HG03135 (cell line): ENCODE data around the gene RNF31.

Experiments
- ATAC-seq: cut with Tn5 transposase; IDR thresholded peaks from one replicate; pipeline ENCODE4 v1.9.1; 2021; ENCODE audit warnings: mild to moderate bottlenecking, moderate library complexity; ENCODE audit not compliant: unreplicated experiment

The RNF31 gene

DNA sequence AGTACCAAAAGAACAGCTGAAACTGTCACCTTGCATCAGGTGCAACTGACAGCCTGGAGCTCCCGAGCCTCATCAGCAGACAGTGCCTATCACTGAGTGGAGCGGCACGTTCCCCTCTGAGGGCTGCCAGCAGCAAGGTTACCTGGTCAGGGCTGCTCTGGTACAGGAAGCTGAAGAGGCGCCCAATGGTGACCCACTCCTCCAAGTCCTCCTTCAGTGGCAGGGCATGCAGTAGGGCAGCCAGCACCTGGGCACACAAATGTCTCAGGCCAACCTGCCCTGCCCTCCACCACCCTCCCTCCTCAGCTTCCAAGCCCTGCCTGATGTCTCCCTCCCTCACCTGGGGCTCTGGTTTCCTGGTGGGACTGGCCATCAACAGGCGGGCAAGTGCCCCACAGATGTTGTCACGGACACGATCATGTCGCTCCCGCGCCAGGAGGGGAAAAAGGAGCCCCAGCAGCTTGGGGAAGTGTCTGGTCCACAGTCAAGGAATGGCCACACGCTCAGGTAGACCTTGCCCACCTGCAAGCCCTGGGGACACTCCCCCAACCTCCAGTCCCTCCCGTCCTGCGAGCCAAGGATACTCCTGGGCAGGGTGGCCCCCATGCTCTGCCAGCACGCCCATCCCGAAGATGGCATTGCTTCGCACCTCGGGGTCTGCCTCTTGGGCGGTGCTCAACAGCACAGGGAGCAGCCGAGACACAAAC, 34.2 kb downstream of the RNF31 start:
- no peak for ATAC-seq

DNA sequence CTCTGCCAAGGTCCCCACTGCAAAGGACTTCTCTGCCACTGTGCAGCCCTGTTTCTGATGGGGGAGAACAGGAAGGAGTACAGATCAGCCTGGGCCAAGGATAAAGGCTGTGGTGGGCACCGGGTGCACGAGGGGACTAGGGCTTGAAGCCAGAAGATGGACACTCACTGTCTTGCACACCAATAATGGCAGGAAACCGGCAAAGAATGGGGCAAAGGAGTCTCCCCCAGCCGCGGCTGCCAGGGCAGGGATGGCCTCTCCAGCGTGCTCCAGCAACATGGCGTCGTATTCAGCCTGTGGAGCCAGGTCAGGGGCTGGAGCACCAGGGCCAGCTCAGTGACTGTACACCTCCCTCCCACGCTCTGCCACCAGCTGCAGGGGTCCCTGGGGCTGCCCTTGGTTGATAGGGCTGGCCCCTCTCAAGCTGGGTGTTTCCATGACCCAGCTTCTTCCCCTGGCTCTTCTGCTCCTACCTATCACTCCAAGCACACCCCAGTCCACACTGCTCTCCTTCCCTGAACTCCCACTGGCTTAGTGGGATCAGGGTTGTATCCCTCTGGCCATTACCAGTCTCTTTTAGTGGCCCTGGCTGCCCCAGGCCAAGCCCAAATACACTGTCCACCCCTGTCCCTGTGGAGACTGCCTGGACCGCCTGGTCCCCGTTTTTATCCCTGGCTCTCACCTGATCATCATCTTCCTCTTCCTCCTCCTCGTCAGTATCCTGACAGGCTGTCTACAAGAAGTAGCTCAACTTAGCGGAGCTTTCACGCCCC, 35.0 kb downstream of the RNF31 start:
- ATAC-seq: no peak

DNA sequence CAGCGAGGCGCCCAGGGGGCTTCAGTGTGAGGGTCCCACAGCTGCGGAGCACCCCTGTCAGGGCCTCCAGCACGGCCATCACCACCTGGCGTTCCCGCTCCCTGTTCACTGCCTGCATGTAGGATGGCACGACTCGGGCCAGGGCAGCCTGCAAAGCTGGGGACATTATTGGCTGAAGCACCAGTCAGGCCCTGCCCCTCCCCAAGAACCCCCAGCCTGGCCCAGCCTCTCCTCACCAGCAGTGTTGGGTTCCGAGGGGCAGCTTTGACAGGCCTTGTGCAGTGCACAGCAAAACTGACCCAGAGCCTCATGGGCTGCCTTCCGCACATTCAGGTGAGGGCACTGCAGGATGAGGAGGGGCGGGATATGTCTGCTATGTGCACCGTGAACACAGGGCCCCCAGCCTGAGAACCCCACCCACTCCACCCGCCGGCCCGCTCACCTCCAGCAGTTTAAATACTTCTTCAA, 35.8 kb downstream of the RNF31 start:
- ATAC-seq: no peak

DNA sequence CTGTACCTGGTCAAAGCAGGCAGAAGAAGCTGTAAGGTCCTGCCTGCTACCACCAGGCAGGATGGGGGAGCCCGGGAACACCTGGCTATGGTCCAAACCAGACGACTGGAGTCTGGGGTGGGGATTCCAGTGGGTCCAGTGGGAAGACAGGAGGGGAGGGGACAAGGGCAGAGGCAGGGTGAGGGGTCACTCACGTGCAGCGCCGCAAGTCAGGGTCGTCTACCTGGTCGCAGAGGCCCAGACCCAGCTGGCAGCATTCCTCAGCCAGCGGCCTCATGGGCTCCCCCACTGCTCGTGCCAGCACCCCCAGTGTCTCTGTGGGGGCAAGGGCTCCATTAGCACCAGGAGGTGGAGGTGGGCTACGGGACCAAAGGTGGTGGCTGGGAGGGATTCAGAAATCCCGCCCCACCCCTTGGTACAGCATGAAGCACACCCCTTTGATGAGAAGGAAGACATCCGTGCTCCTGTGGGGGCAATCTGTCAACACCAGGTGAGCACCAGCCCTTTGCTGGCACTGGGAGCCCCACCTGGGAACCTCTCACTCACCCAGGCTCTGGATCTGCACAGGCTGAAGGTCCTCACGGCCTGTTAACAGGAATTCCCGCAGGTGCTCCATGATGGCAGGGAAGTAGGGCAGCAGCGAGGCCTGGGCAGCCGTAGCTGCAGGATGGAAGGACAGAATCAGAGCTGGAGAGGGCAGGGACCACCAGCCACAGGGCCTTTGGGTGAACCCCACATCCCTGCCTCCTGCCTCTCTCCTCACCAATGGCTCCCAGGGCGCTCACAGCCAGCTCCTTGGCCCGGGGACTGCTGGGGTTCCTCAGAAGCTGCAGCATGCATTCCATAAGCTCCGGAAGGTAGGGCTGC, 37.0 kb downstream of the RNF31 start:
- ATAC-seq: no peak

DNA sequence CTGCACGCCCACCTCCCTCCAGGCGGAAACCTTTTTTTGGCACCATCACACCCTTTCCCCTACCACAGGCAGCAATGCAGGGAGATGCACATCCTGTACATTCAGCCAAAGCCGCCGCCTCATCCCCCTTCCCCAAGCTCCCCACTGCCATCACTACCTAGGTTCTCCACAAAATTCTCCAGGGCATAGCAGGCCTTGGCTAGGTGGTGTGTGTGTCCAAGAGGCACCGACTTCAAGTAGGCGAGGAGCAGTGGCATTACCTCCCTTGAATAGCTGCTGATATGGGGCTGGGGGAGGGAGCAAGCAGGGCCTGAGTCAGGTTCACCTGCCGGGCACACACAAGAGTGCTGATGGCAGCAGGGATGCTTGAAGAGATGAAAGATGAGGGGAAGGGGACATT, 37.7 kb downstream of the RNF31 start:
- no peak for ATAC-seq

DNA sequence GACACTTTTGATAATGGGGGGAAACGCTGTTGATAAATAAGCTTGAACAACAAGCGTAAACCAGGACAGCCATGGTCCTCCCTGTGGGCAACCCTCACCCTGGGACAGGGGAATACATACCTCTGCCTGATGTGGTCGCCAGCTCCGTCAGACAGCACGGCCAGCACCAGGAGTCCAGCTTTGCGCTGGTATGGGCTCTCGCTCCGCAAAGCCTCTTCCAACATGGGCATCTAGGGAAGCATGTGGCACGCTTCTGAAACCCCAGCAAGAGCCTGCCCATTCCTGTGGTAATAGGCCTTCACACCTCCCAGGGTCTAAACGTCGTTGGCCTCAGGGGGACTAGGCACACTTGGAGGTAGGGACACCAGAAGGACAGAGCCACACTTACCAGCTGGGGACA, 38.4 kb downstream of the RNF31 start:
- ATAC-seq: no peak

DNA sequence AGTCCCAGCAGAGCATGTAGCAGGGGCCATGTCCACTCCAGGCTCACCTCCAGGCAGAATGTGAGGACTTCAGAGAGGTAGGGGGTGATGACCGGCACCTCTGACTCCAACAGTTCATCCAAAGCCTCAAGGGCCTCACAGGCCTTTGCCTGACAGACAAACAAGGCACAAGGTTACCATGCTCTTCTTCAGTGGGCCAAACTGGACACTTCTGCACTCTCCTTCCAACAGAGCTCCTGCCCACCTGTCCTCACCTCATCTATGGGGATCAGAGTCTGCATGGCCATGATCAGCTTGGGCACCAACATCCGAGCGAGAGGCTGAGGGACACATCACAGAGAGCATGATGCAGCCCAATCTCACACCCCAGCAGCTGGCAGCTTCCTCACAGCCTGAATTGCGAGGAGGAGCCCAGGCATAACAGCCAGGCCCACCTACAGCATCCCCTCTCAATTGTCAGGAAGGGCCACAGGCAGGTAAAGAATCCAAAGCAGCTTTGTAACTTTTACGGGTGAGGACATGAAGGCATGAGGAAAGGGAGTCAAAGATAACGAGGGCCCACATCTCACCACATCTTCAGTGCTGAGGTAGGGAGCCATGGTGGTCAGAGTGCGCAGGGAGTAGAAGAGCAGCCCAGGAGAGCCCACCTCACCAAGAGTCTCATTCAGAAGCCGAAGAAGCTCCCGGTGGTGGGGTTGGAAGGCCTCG, 39.7 kb downstream of the RNF31 start:
- ATAC-seq: no peak

DNA sequence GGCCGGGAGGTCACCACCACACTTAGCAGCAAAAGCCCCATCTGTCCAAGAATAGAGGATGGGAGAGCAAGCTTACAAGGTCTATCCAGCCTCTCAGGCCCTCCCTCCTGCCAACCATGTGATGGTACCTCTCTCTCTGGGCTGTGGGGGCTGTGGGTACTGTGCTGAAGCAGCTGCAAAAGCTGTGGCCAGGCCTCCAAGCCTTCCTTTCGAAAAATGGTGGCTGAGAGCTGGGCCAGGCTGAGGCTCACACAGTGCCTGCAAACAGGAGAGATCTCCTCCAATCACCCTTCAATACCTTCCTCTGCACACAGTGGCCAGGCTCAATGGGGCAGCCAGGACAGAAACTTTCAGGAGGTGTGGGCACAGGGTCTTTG, 40.2 kb downstream of the RNF31 start:
- no peak for ATAC-seq

DNA sequence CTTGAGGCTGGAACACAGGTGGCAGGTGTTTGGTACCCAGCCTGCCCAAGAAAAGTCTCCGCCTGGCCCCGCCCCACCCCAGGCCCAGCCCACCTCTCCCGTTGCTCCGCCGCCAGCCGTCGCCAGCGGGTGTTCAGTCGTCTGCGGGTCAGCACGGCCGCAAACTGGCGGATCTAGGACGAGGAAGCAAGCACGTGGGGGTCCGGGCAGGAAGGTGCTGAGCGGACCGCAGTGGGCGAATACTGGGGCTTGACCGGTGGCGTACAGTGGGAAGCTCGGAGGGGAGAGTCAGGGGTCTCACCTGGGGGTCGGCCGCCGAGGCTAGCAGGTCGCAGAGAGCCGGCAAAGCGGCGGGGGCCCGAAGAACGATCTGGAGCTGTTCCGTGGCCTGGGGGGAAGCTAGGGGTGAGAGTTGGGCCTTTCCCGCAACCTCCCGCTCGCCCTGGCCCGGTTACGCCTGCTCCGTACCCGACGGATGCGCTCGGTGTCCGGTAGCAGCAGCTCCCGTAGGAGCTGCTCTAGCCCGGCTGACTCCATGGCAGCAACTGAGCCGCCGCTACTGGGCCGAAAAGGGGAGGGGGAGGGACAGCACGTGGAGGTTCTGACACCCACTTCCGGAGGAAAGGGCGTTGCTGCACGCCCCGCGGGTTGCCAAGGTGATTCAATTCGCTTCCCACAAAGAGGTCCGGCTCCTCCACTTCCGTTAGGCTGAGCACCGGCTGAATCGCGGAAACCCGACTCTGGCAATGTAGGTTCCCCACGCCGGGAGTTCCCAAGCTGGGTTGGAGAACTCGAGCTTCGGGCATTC, 41.2 kb downstream of the RNF31 start, which contains the start of gene IPO4:
Gene IPO4, minus strand, starts transcription at position 566 of the 808 bp plus-strand sequence. Its CDS starts 29 bp downstream, at position 537.
- ATAC-seq: peak; percentile 82

DNA sequence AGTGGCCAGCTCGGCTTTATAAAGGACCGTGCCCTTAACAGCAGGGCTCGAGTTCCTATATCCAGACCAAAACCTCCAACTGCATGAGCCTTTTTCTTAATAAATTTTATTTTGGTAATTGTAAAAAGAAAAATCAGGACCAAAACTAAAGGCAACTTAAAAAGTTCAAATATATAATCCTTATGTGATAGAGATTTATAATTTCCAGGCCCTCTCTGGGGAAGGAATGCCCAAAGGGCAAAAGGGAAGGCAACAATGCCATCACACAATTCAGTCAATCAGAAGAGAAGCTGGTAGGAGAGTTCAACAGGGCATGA, 41.7 kb downstream of the RNF31 start:
- ATAC-seq: no peak

DNA sequence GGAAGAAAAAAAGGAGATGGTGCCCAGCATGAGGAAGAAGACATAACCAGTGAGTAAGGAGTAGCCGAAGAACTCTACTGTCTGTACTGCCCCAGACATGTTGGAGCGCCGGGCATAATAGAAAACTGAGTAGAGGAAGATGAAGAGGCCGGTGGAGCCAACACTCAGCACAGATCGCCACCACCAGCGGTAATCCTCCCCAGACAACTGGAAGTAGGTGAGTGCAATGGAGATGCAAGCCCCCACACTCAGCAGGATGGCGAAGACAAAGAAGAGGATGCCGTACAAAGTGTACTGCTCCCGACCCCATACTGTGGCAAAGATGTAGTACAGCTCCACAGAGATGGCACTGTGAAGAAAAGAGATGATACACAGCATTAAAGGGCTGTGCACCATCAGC, 42.2 kb downstream of the RNF31 start:
- ATAC-seq: no peak

DNA sequence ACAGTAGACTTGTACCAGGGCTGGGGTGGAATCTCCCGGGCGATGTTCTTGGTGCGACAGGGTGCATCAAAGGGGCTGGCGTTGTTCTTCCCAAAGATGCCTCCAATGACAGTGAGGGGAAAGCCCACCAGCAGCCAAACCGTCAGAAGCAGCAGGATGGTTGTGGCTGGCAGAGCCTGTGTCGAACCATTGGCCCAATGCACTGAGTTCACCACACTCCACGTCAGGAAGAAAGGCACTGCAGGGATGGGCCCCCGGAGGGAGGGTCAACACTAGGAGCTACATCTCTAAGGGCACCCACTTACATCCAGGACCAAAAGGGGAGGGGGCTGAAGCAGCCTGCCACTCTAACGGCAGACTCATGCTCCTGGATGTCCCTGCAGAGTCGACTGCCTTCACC, 43.1 kb downstream of the RNF31 start:
- no peak for ATAC-seq

DNA sequence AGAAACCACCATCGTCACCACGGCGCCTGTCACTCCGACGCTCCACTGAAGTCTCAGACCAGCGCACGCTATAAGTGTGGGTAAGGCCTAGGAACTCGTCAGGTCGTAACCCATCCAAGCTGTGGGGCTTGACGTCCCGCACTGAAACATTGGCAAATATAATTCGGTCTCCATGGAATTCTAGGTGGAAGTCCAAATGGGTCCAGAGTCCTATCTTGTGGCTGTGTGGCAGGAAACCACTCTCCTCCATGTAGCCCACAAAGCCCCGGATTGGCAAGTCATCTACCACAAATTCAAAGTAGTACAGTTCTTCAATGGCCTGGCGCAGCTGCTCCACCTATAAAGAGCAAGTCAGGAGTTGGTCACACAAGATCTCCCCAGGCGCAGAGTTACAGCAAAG, 45.6 kb downstream of the RNF31 start:
- ATAC-seq: no peak

DNA sequence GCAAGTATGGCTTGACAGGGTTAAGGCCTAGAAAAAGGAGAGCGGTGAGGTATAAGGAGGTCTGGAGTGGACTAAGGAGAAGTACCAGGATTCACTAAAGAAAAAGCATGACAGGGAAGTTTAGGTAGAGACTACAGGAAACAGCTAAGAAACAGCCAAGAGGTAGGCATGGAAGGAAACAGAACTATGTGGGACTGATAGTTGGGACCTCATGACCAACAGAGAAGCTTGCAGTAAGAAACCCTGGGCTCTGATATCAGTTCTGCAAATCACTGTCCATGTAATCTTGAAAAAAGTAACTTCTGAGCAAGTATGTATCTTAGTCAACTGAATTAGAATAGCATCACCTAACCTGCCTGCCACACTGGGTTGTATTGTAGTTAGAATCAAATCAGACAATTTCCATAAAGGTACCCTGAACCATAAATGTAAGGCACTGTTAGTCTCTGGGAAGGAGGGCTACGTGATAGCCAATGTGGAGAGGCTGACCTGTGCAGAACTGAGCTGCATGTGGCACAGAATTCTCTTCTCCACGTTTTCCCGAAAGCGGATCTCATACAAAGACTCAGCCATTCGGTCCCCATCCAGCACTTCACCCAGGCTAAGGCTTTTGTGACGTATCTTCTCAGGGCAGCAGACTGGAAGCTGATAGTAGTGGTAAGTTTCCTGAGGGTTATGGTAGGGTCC, 47.0 kb downstream of the RNF31 start:
- ATAC-seq: no peak

DNA sequence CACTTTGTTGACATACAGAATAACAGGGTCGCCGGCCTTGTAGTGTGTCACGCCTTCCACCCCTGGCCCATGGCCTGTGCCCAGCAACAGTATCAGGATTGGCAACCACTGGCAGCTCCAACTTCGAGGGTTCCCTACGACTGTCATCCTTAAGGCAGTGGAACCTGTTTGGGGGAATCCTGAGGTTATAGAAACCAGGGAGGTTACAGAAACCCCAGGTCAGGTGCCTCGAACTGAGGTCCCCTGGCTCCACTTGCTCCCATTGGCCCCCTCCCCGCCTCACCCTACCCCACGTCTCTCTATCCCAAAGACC, 47.5 kb downstream of the RNF31 start:
- no peak for ATAC-seq

DNA sequence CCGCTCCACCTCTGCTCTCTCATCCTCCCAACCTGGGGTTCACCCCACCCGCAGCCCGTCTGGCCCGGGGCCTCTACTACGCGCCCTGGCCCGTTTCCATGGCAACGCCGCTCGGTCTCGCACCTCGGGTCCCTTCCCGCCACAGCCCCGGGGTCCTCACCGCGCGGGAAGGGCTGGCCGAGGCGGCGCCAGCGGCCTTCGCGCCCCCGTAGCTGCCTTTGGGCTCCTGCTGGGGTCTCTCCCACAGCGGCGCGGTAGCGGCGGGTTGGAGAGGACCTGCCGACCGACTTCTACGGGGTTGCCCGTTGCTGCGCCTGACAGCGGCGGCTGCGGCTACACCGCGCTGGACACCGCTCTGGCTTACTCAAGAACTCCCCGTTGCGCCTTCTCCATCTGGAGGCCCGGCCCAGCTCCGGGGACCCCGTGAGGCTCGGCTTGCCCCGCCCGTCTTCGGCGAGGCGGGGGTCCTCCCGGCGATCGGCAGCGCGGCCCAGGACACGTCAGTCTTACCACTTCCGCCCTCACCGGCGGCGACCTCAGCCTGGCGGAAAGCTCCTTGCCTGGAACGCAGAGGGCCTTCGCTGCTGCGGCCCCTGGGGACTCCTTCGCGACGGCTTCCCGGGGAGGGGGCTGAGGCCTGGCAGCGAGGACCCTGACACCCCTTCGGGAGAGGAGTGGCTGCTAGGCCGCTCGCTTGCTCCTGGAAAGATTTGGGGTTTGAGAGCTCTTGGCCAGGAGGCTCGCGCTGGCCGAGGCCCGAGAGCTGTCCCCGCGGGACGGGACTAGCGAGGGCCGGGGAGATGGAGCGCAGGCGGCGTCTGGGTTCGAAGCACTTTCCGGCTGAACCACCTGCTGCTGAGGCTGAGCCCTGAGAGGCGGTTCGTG, 48.1 kb downstream of the RNF31 start, which contains the start of gene TM9SF1:
Gene TM9SF1, minus strand, starts transcription at position 256 of the 885 bp plus-strand sequence. CDS start 422 bp downstream, outside the sequence.
- ATAC-seq: peak; percentile 86

DNA sequence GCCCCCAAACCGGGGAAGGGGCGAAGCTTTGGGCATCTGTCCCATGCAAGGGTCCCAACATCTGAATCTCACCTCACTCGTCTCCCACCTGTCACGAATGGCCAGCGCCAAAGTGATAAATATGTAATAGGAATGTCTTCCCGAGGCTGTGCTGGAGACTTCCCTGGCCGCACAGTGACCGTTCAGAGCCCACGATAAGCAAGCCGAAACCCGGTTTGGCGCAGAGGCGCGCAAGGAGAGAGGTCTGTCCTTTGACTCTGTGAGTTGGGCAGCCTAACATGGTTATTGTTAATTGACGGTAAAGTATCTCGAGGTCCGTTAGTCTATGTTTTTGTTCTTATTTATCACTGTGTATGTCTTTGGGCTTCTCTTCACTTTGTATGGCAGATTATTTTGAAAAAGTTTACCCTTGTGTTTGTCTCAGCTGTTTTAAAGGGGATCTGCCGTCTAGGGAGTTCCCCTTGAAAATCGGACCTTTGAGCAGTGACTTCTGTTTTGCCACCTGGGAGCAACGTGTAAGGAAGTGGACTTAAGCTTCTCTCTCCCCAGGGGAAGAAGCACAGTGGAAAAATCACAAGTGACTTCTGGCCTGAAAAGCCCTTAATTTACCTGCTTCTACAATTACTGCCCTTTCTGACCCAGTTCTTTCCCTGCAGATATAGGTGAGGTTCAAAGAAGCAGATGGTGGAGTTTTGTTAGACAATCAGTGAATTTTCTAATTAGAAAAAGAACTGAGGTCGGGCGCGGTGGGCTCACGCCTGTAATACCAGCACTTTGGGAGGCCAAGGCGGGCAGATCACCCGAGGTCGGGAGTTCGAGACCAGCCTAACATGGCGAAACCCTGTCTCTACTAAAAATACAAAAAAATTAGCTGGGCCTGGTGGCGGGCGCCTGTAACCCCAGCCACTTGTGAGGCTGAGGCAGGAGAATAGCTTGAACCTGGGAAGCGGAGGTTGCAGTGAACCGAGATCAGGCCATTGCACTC, 49.1 kb downstream of the RNF31 start:
- no peak for ATAC-seq
